H9 (cell line): Measurements from ENCODE around the gene INSYN2A. TPM values are rescaled to one million over a fixed set of nuclear protein-coding genes. Genes with fewer than 3 reads are reported as not detected.

ENCODE experiments used
- DNase-seq: peaks from one replicate; pipeline ENCODE4 v3.0.0-alpha.2; 2017
- H2AFZ ChIP-seq: one replicate; pipeline ENCODE4 v1.6.1; 2013; ENCODE audit warnings: mild to moderate bottlenecking, low read length, control low read depth, moderate library complexity
- H2AK5ac ChIP-seq: 2 replicates; pipeline ENCODE4 v1.6.1; 2013; ENCODE audit warnings: low read length, control low read depth, mixed read lengths; ENCODE audit not compliant: insufficient read length
- H2BK120ac ChIP-seq: one replicate; pipeline ENCODE4 v1.6.1; 2013; ENCODE audit warnings: low read depth, mild to moderate bottlenecking, low read length, control low read depth, inconsistent platforms; ENCODE audit not compliant: poor library complexity, severe bottlenecking
- H2BK12ac ChIP-seq: 2 replicates; pipeline ENCODE4 v1.6.1; 2013; ENCODE audit warnings: low read length, control low read depth, mixed read lengths, low read depth; ENCODE audit not compliant: insufficient read length
- H2BK15ac ChIP-seq: 2 replicates; pipeline ENCODE4 v1.6.1; 2013; ENCODE audit warnings: low read depth, low read length, control low read depth
- H2BK20ac ChIP-seq: one replicate; pipeline ENCODE4 v1.6.1; 2013; ENCODE audit warnings: low read depth, mild to moderate bottlenecking, low read length, control low read depth, inconsistent platforms; ENCODE audit not compliant: poor library complexity, severe bottlenecking
- H2BK5ac ChIP-seq: 2 replicates; pipeline ENCODE4 v1.6.1; 2013; ENCODE audit warnings: low read length, control low read depth, mixed read lengths; ENCODE audit not compliant: insufficient read length
- H3K14ac ChIP-seq: 2 replicates; pipeline ENCODE4 v1.6.1; 2013; ENCODE audit warnings: low read length, control low read depth; ENCODE audit not compliant: insufficient read depth
- H3K18ac ChIP-seq: 2 replicates; pipeline ENCODE4 v1.6.1; 2013; ENCODE audit warnings: low read depth, mild to moderate bottlenecking, mixed read lengths, low read length, control low read depth; ENCODE audit not compliant: insufficient read length
- H3K23ac ChIP-seq: 2 replicates; pipeline ENCODE4 v1.6.1; 2013; ENCODE audit warnings: low read length, control low read depth, mixed read lengths, low read depth; ENCODE audit not compliant: insufficient read length
- H3K23me2 ChIP-seq: 2 replicates; pipeline ENCODE4 v1.6.1; 2013; ENCODE audit warnings: low read depth, mild to moderate bottlenecking, mixed read lengths, low read length, control low read depth; ENCODE audit not compliant: insufficient read length, poor library complexity, severe bottlenecking
- H3K27ac ChIP-seq: 2 replicates; pipeline ENCODE4 v1.5.1; 2013; ENCODE audit warnings: low read length, control low read depth, mixed read lengths, low read depth; ENCODE audit not compliant: insufficient read length
- H3K27me3 ChIP-seq: 2 replicates; pipeline ENCODE4 v1.6.1; 2013; ENCODE audit warnings: low read length, control low read depth, inconsistent platforms; ENCODE audit not compliant: insufficient read depth
- H3K4ac ChIP-seq: 2 replicates; pipeline ENCODE4 v1.6.1; 2013; ENCODE audit warnings: low read depth, mild to moderate bottlenecking, control low read depth, inconsistent platforms, low read length, moderate library complexity
- H3K4me1 ChIP-seq: 2 replicates; pipeline ENCODE4 v1.6.1; 2013; ENCODE audit warnings: low read length, control low read depth, inconsistent platforms; ENCODE audit not compliant: insufficient read depth
- H3K4me2 ChIP-seq: 2 replicates; pipeline ENCODE4 v1.6.1; 2013; ENCODE audit warnings: low read length, control low read depth, mixed read lengths; ENCODE audit not compliant: insufficient read length, insufficient read depth
- H3K56ac ChIP-seq: 2 replicates; pipeline ENCODE4 v1.6.1; 2013; ENCODE audit warnings: low read depth, mild to moderate bottlenecking, mixed read lengths, low read length, control low read depth; ENCODE audit not compliant: insufficient read length
- H3K79me1 ChIP-seq: 2 replicates; pipeline ENCODE4 v1.6.1; 2013; ENCODE audit warnings: low read depth, mild to moderate bottlenecking, moderate library complexity, low read length, control low read depth, inconsistent platforms; ENCODE audit not compliant: insufficient read depth, poor library complexity, severe bottlenecking
- H3K79me2 ChIP-seq: 2 replicates; pipeline ENCODE4 v1.6.1; 2013; ENCODE audit warnings: low read length, control low read depth, inconsistent platforms; ENCODE audit not compliant: insufficient read depth
- H3K9ac ChIP-seq: 2 replicates; pipeline ENCODE4 v1.6.1; 2013; ENCODE audit warnings: low read length, control low read depth, mixed read lengths; ENCODE audit not compliant: insufficient read length; ENCODE audit errors: extremely low read depth
- H3K9me3 ChIP-seq: one replicate; pipeline ENCODE4 v1.6.1; 2013; ENCODE audit warnings: low read depth, low read length, inconsistent platforms; ENCODE audit not compliant: control insufficient read depth
- H3T11ph ChIP-seq: one replicate; pipeline ENCODE4 v1.6.1; 2013; ENCODE audit warnings: mild to moderate bottlenecking, low read length, control low read depth, inconsistent platforms
- H4K20me1 ChIP-seq: one replicate; pipeline ENCODE4 v1.6.1; 2013; ENCODE audit not compliant: control insufficient read depth, insufficient read length, insufficient read depth
- H4K5ac ChIP-seq: 2 replicates; pipeline ENCODE4 v1.6.1; 2013; ENCODE audit warnings: low read depth, mild to moderate bottlenecking, mixed read lengths, low read length, control low read depth; ENCODE audit not compliant: insufficient read length
- H4K8ac ChIP-seq: replicated peaks from 2 replicates; pipeline ENCODE4 v1.6.1; 2013; ENCODE audit warnings: low read length, control low read depth, mixed read lengths, low read depth; ENCODE audit not compliant: insufficient read length
- H4K91ac ChIP-seq: 2 replicates; pipeline ENCODE4 v1.6.1; 2013; ENCODE audit warnings: low read depth, mild to moderate bottlenecking, moderate library complexity, mixed read lengths, low read length, control low read depth; ENCODE audit not compliant: insufficient read length
- H3K27ac Mint-ChIP-seq, 3 experiments: 2 replicates in 2 of 3; 3 replicates in 1 of 3; pipeline ENCODE4 v1.8.0; 2020 to 2021; ENCODE audit warnings: mixed read lengths in 3 of 3, mild to moderate bottlenecking in 1 of 3, moderate library complexity in 1 of 3
- H3K27me3 Mint-ChIP-seq: 2 replicates; pipeline ENCODE4 v1.8.0; 2021; ENCODE audit warnings: low read depth, mild to moderate bottlenecking, moderate library complexity, mixed read lengths
- H3K36me3 Mint-ChIP-seq, 3 experiments: 2 replicates in 2 of 3; 3 replicates in 1 of 3; pipeline ENCODE4 v1.8.0; 2020 to 2021; ENCODE audit warnings: low read depth in 3 of 3, mixed read lengths in 3 of 3; ENCODE audit not compliant: insufficient read depth in 1 of 3
- H3K4me1 Mint-ChIP-seq, 2 experiments: 2 replicates each; pipeline ENCODE4 v1.8.0; 2020; ENCODE audit warnings: mixed read lengths in 2 of 2
- H3K4me3 Mint-ChIP-seq, 2 experiments: 2 replicates in 1 of 2; 3 replicates in 1 of 2; pipeline ENCODE4 v1.8.0; 2020 to 2021; ENCODE audit warnings: mild to moderate bottlenecking in 2 of 2, mixed read lengths in 2 of 2, moderate library complexity in 1 of 2
- H3K9me3 Mint-ChIP-seq, 2 experiments: 2 replicates in 1 of 2; 3 replicates in 1 of 2; pipeline ENCODE4 v1.8.0; 2020; ENCODE audit warnings: mild to moderate bottlenecking in 2 of 2, mixed read lengths in 2 of 2, moderate library complexity in 1 of 2
- CTCF ChIP-seq: fragments of 200-600 bp; sonication (generic); conservative IDR thresholded peaks from 3 replicates; pipeline ENCODE4 v1.8.0; 2021; ENCODE audit warnings: antibody characterized with exemption, mild to moderate bottlenecking
- WGBS: extraction: QIAGEN DNeasy Blood & Tissue Kit; methylation state at CpG from one replicate; pipeline ENCODE4 v1.1.7; 2013; ENCODE audit warnings: missing lambda C conversion rate, low lambda C conversion rate, mixed read lengths; ENCODE audit not compliant: insufficient read length; ENCODE audit errors: extremely low coverage; 5-methylcytosine and 5-hydroxymethylcytosine counted together
- total RNA-seq: library from RNA; stranded (reverse); gene quantifications from 2 replicates; pipeline ENCODE4 v1.2.1, GENCODE V29; 2021

INSYN2A gene
- total RNA-seq, 1 experiment from 2014 or later, result 0.09 TPM

GRCh38 chr10:127216274-127216673 lies 19.9 kb upstream of the INSYN2A start:
- no peak overlapping the region for H2AFZ ChIP-seq
- peak overlapping the region; percentile 11 for H3K4me2 ChIP-seq
- Mint-ChIP-seq H3K27me3 (no peaks in the 10 kb centered on the region; the same call in 1 of the 2 replicates), H3K9me3 (peaks cover 7 to 14% of the 10 kb centered on the region in 2 experiments), H3K27ac (peak overlapping the region in 2 of 3 experiments; percentile 37 to 91; a peak in 4 of 7 replicates), H3K4me3 (no peak overlapping the region; a peak in 1 of 5 replicates), H3K36me3 (peaks cover 8 to 12% (median 9%) of the 10 kb centered on the region in 3 experiments; a peak in 6 of 7 replicates), H3K4me1 (peaks cover 24% of the 10 kb centered on the region in 2 experiments)
- no peak overlapping the region for H2BK5ac ChIP-seq
- no peak overlapping the region for H2BK120ac ChIP-seq
- H4K91ac ChIP-seq, result no peak overlapping the region
- H3K23me2 ChIP-seq, result no peaks in the 10 kb centered on the region
- peak overlapping the region; percentile 62 for H3K27ac ChIP-seq
- no peaks in the 10 kb centered on the region for H3K9me3 ChIP-seq
- DNase-seq, result no peak
- H3K27me3 ChIP-seq, result no peaks in the 10 kb centered on the region
- no peak overlapping the region for H2BK12ac ChIP-seq
- H4K20me1 ChIP-seq, result no peaks in the 10 kb centered on the region
- no peak overlapping the region for H4K8ac ChIP-seq
- H3K79me1 ChIP-seq, result no peaks in the 10 kb centered on the region
- no peak overlapping the region for H3K56ac ChIP-seq
- H2BK20ac ChIP-seq, result no peak overlapping the region
- no peak overlapping the region for H3T11ph ChIP-seq
- H3K4ac ChIP-seq, result no peak overlapping the region
- peaks cover 9% of the 10 kb centered on the region; the same call in 1 of the 2 replicates for H3K4me1 ChIP-seq
- H3K14ac ChIP-seq, result no peak overlapping the region
- H3K79me2 ChIP-seq, result no peaks in the 10 kb centered on the region
- H2AK5ac ChIP-seq, result no peak overlapping the region
- no peak overlapping the region for H2BK15ac ChIP-seq
- TF ChIP-seq CTCF, result no peak
- no peak overlapping the region for H3K18ac ChIP-seq
- no peak overlapping the region for H3K23ac ChIP-seq
- no peak overlapping the region for H4K5ac ChIP-seq
- no peak overlapping the region for H3K9ac ChIP-seq
- WGBS, result no CpG with 5 or more reads among the region's 5 CpGs
